ENCODE measurements around the gene CHST13. TPM values are rescaled to one million over a fixed set of nuclear protein-coding genes. Genes with fewer than 3 reads are reported as not detected.
"Not testable (repeated sequence)": the region's sequence is repeated elsewhere in the genome, so short reads cannot be mapped to it uniquely, and the experiment has no call there.

Gene CHST13
- total RNA-seq, 1 donor from 2014 or later, result not detected

- TF ChIP-seq, protein P1, sequence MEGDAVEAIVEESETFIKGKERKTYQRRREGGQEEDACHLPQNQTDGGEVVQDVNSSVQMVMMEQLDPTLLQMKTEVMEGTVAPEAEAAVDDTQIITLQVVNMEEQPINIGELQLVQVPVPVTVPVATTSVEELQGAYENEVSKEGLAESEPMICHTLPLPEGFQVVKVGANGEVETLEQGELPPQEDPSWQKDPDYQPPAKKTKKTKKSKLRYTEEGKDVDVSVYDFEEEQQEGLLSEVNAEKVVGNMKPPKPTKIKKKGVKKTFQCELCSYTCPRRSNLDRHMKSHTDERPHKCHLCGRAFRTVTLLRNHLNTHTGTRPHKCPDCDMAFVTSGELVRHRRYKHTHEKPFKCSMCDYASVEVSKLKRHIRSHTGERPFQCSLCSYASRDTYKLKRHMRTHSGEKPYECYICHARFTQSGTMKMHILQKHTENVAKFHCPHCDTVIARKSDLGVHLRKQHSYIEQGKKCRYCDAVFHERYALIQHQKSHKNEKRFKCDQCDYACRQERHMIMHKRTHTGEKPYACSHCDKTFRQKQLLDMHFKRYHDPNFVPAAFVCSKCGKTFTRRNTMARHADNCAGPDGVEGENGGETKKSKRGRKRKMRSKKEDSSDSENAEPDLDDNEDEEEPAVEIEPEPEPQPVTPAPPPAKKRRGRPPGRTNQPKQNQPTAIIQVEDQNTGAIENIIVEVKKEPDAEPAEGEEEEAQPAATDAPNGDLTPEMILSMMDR (IDR thresholded peaks at IDR 0.05), result peak; percentile 19
- Mint-ChIP-seq H3K9me3 (ENCODE audit: low read depth) (no peaks in the 10 kb centered on the region), H3K4me1 (ENCODE audit: low read depth) (no peaks in the 10 kb centered on the region), H3K36me3 (ENCODE audit: low read depth) (no peaks in the 10 kb centered on the region), H3K27ac (ENCODE audit: unreplicated experiment) (no peak overlapping the region), H3K4me3 (ENCODE audit: unreplicated experiment) (no peak overlapping the region), H3K27me3 (ENCODE audit: low read depth) (peaks cover 32% of the 10 kb centered on the region)
- DNase-seq (ENCODE audit: low spot score), result peak; percentile 79
These were observed 6.5 kb downstream of the CHST13 start for GRCh38 chr3:126530171-126531050.

DNA sequence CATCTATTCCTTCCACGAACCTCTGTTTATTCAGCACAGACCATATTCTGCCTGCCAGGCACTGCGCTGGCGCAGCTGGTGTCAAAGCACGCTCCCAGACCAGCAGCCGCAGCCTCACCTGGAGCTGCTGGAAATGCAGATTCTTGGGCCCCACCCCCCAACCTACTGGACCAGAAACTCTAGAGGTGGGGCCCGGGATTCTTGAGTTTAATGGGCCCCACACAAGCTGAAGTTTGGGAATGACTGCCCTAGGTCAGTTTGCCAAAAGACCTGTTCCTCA lies 7.0 kb downstream of the CHST13 start:
- no peak overlapping the region for H3K27ac Mint-ChIP-seq (ENCODE audit: unreplicated experiment)
- H3K36me3 Mint-ChIP-seq (ENCODE audit: low read depth), result no peaks in the 10 kb centered on the region
- H3K4me1 Mint-ChIP-seq (ENCODE audit: low read depth), result no peaks in the 10 kb centered on the region
- TF ChIP-seq, protein P1 (IDR thresholded peaks at IDR 0.05), result no peak
- peaks cover 37% of the 10 kb centered on the region for H3K27me3 Mint-ChIP-seq (ENCODE audit: low read depth)
- no peak overlapping the region for H3K4me3 Mint-ChIP-seq (ENCODE audit: unreplicated experiment)
- DNase-seq (ENCODE audit: low spot score), result peak; percentile 49
- H3K9me3 Mint-ChIP-seq (ENCODE audit: low read depth), result no peaks in the 10 kb centered on the region

GRCh38 chr3:126533506-126533905 lies 9.6 kb downstream of the CHST13 start:
- DNase-seq (ENCODE audit: low spot score), result no peak
- Mint-ChIP-seq H3K4me1 (ENCODE audit: low read depth) (no peaks in the 10 kb centered on the region), H3K27ac (ENCODE audit: unreplicated experiment) (no peak overlapping the region), H3K27me3 (ENCODE audit: low read depth) (peaks cover 37% of the 10 kb centered on the region), H3K9me3 (ENCODE audit: low read depth) (no peaks in the 10 kb centered on the region), H3K36me3 (ENCODE audit: low read depth) (no peaks in the 10 kb centered on the region), H3K4me3 (ENCODE audit: unreplicated experiment) (no peak overlapping the region)
- TF ChIP-seq, protein P1 (IDR thresholded peaks at IDR 0.05), result no peak

- H3K4me3 Mint-ChIP-seq (ENCODE audit: unreplicated experiment); H3K27ac Mint-ChIP-seq (ENCODE audit: unreplicated experiment); H3K4me1 Mint-ChIP-seq (ENCODE audit: low read depth); H3K36me3 Mint-ChIP-seq (ENCODE audit: low read depth); H3K9me3 Mint-ChIP-seq (ENCODE audit: low read depth): not testable (repeated sequence)
- H3K27me3 Mint-ChIP-seq (ENCODE audit: low read depth), result peaks cover 37% of the 10 kb centered on the region
- DNase-seq (ENCODE audit: low spot score), result peak; percentile 41
These were observed 10.8 kb downstream of the CHST13 start for GRCh38 chr3:126534716-126535115.

GRCh38 chr3:126535636-126536035 lies 11.7 kb downstream of the CHST13 start:
- Mint-ChIP-seq H3K27ac (ENCODE audit: unreplicated experiment) (no peak overlapping the region), H3K36me3 (ENCODE audit: low read depth) (no peaks in the 10 kb centered on the region), H3K9me3 (ENCODE audit: low read depth) (no peaks in the 10 kb centered on the region), H3K4me1 (ENCODE audit: low read depth) (peaks cover 9% of the 10 kb centered on the region), H3K4me3 (ENCODE audit: unreplicated experiment) (no peak overlapping the region), H3K27me3 (ENCODE audit: low read depth) (peaks cover 37% of the 10 kb centered on the region)
- DNase-seq (ENCODE audit: low spot score), result peak; percentile 30
- TF ChIP-seq, protein P1 (IDR thresholded peaks at IDR 0.05), result no peak

- TF ChIP-seq, protein P1 (IDR thresholded peaks at IDR 0.05), result no peak
- peak; percentile 63 for DNase-seq (ENCODE audit: low spot score)
- peaks cover 13% of the 10 kb centered on the region for H3K4me1 Mint-ChIP-seq (ENCODE audit: low read depth)
- H3K27ac Mint-ChIP-seq (ENCODE audit: unreplicated experiment), result peak overlapping the region; percentile 22
- no peaks in the 10 kb centered on the region for H3K36me3 Mint-ChIP-seq (ENCODE audit: low read depth)
- no peak overlapping the region for H3K4me3 Mint-ChIP-seq (ENCODE audit: unreplicated experiment)
- H3K9me3 Mint-ChIP-seq (ENCODE audit: low read depth), result no peaks in the 10 kb centered on the region
- H3K27me3 Mint-ChIP-seq (ENCODE audit: low read depth), result peaks cover 37% of the 10 kb centered on the region
These were observed 12.2 kb downstream of the CHST13 start for GRCh38 chr3:126536126-126536525.

Data from chondrocyte (in vitro differentiated cells).